HEK293T (cell line): ENCODE results near the gene MN1.

Source experiments
- CTCF ChIA-PET: fragments of 350-600 bp; formaldehyde crosslinking; extraction: SDS; loops from one replicate; lab custom pipeline; 2021; ENCODE audit warnings: antibody characterized with exemption, inconsistent platforms; lab: Yijun Ruan, JAX
- POLR2A ChIA-PET: fragments of 350-600 bp; formaldehyde crosslinking; extraction: SDS; loops from one replicate; lab custom pipeline; 2020; ENCODE audit warnings: antibody characterized with exemption, inconsistent platforms; lab: Yijun Ruan, JAX
- DNase-seq: peaks from one replicate; pipeline ENCODE4 v3.0.0; 2012; ENCODE audit warnings: mixed read lengths; ENCODE audit errors: extremely low spot score
- ARNT ChIP-seq: fragments of 450-650 bp; IDR thresholded peaks from 2 replicates; pipeline ENCODE4 v1.6.1; 2017; ENCODE audit warnings: mild to moderate bottlenecking
- BHLHE40 ChIP-seq: fragments of 450-650 bp; IDR thresholded peaks from 2 replicates; pipeline ENCODE4 v1.6.1; 2016; ENCODE audit warnings: mild to moderate bottlenecking, moderate library complexity, borderline replicate concordance
- CTBP1 ChIP-seq: fragments of 450-650 bp; IDR thresholded peaks from 2 replicates; pipeline ENCODE4 v1.6.1; 2016; ENCODE audit warnings: borderline replicate concordance
- ELF4 ChIP-seq: fragments of 450-650 bp; IDR thresholded peaks from 2 replicates; pipeline ENCODE4 v1.6.1; 2017; ENCODE audit warnings: antibody characterized with exemption
- FOXA1 ChIP-seq: fragments of 450-650 bp; IDR thresholded peaks from 2 replicates; pipeline ENCODE4 v1.6.1; 2016; ENCODE audit warnings: mild to moderate bottlenecking
- FOXK2 ChIP-seq: fragments of 450-650 bp; IDR thresholded peaks from 2 replicates; pipeline ENCODE4 v1.6.1; 2016; ENCODE audit warnings: mild to moderate bottlenecking
- FOXM1 ChIP-seq: fragments of 450-650 bp; IDR thresholded peaks from 2 replicates; pipeline ENCODE4 v1.6.1; 2017; ENCODE audit warnings: mild to moderate bottlenecking, borderline replicate concordance
- HDGF ChIP-seq: fragments of 450-650 bp; IDR thresholded peaks from 2 replicates; pipeline ENCODE4 v1.6.1; 2017; ENCODE audit warnings: antibody characterized with exemption, borderline replicate concordance
- L3MBTL2 ChIP-seq: fragments of 450-650 bp; conservative IDR thresholded peaks from 2 replicates; pipeline ENCODE4 v1.6.1; 2016; ENCODE audit warnings: mild to moderate bottlenecking
- LEF1 ChIP-seq: fragments of 450-650 bp; IDR thresholded peaks from 2 replicates; pipeline ENCODE4 v1.6.1; 2017; ENCODE audit warnings: mild to moderate bottlenecking, borderline replicate concordance
- NFRKB ChIP-seq: fragments of 450-650 bp; IDR thresholded peaks from 2 replicates; pipeline ENCODE4 v1.6.1; 2016; ENCODE audit warnings: mild to moderate bottlenecking, moderate library complexity
- SP1 ChIP-seq: fragments of 450-650 bp; IDR thresholded peaks from 2 replicates; pipeline ENCODE4 v1.6.1; 2017
- SUZ12 ChIP-seq: fragments of 450-650 bp; IDR thresholded peaks from 2 replicates; pipeline ENCODE4 v1.6.1; 2016; ENCODE audit warnings: mild to moderate bottlenecking
- TARDBP ChIP-seq: fragments of 450-650 bp; IDR thresholded peaks from 2 replicates; pipeline ENCODE4 v1.6.1; 2016
- ZNF384 ChIP-seq: fragments of 450-650 bp; IDR thresholded peaks from 2 replicates; pipeline ENCODE4 v1.6.1; 2016
- TF ChIP-seq, protein P1 (sequence below): fragments of 450-650 bp; IDR thresholded peaks from 2 replicates; pipeline ENCODE4 v1.6.1; 2016

Gene MN1

DNA sequence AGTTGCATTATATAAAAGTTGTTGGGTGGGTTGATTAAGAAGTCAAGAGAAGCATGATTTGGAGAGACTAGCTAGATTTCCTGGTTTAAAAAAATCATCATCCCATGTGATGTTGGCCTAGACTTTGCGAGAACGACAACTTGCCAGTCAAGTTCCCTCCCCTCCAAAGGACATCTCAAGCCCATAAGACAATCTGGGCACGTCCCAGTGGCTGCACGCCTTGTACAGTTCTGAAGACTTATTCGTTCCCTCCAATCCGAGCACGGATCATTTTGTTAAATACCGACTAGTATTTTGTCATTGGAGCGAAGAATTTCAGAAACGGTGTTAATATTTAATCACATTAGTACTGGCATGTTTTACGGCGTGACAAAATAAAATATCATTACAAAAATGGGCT lies 8.0 kb downstream of the MN1 start:
- ChIA-PET POLR2A (no interaction called here), CTCF (no interaction called here)
- no peak for DNase-seq
- TF ChIP-seq FOXA1, result no peak

DNA sequence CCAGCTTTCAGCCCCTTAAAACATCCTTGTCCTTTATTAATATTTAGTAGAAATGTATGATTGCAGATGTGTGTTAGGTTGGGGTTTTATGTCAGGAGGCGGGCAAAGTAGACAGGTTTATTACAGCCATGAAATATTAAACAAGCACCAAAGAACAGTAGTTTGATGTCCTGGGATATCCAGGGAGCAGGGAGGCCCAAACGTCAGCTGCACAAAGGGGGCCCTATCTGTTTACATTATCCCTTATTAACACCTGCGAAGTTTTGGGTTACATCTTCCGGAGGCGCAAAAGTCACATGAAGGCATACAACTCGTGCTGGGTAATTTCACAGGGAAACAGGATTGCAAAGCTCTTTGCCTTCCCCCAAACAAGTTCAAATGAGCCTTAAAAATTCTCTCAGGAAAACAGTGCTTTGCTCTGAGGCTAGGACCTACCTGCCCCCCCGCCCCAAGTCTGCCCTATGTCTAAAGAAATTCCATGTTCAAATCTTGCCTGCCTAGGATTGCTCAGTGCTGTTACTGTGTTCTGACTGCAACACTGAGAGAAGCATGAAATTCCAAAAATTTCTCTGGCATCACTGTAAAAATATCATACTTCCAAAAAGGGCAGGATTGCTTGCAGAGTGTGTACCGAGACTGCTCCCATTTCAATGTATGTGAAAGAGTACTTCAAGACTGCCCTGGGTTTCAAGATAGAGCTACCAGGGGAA lies 8.9 kb downstream of the MN1 start:
- POLR2A ChIA-PET, result interaction anchor here (1.1 to 2.0 kb wide), 2 partner anchors 9 to 65 kb away, joined by 3 to 4 read pairs; partner anchors contain the start of gene MN1
- CTCF ChIA-PET, result interaction anchor here (0.7 kb wide), 1 partner anchor 10 kb away, joined by 3 read pairs; no protein-coding TSS in a partner anchor

DNA sequence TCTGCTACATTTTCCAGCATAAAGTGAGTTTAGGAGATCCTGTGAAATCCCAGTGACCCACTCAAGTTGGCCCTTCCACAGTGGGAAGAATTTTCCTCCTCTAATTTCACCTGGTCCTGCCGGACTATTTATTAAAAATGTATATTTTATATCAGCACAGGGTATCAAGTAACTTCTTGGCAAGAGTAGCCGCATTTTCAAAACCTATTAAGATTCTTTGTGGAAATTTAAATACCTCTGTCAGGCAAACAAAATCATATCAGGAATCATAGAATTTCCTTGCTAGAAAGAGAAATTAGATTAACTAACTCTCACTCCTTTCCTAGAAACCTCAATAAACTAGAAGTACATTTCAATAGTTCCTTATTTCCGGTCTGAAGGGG lies 9.7 kb downstream of the MN1 start:
- CTCF ChIA-PET, result interaction anchor here (0.7 kb wide), 1 partner anchor 9 kb away, joined by 3 read pairs; no protein-coding TSS in a partner anchor
- DNase-seq, result no peak
- TF ChIP-seq ARNT (no peak), ZNF384 (no peak), CTBP1 (no peak), ELF4 (no peak)
- TF ChIP-seq, protein P1, sequence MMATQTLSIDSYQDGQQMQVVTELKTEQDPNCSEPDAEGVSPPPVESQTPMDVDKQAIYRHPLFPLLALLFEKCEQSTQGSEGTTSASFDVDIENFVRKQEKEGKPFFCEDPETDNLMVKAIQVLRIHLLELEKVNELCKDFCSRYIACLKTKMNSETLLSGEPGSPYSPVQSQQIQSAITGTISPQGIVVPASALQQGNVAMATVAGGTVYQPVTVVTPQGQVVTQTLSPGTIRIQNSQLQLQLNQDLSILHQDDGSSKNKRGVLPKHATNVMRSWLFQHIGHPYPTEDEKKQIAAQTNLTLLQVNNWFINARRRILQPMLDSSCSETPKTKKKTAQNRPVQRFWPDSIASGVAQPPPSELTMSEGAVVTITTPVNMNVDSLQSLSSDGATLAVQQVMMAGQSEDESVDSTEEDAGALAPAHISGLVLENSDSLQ, result no peak
- POLR2A ChIA-PET, result interaction anchor here (1.1 to 2.0 kb wide), 2 partner anchors 10 to 64 kb away, joined by 3 to 4 read pairs; partner anchors contain the start of gene MN1

More for the DNA sequence above, 8.9 kb downstream of the MN1 start:
- no peak for DNase-seq
- no peak for TF ChIP-seq ZNF384
- TF ChIP-seq, protein P1, result peak; percentile 62

- CTCF ChIA-PET, result interaction anchor here (0.9 kb wide), 1 partner anchor 43 kb away, joined by 3 read pairs; no protein-coding TSS in a partner anchor
- DNase-seq, result no peak
- TF ChIP-seq FOXA1 (no peak), TARDBP (no peak), SP1 (no peak), ZNF384 (no peak), CTBP1 (no peak), SUZ12 (no peak), BHLHE40 (no peak), ARNT (no peak), HDGF (no peak), ELF4 (no peak), LEF1 (no peak), FOXK2 (no peak), FOXM1 (no peak), NFRKB (no peak), L3MBTL2 (no peak)
- TF ChIP-seq, protein P1, result no peak
- POLR2A ChIA-PET, result interaction anchor here (1.1 to 2.0 kb wide), 2 partner anchors 10 to 64 kb away, joined by 3 to 4 read pairs; partner anchors contain the start of gene MN1
These were observed 10.2 kb downstream of the MN1 start for GRCh38 chr22:27791159-27791858.

DNA sequence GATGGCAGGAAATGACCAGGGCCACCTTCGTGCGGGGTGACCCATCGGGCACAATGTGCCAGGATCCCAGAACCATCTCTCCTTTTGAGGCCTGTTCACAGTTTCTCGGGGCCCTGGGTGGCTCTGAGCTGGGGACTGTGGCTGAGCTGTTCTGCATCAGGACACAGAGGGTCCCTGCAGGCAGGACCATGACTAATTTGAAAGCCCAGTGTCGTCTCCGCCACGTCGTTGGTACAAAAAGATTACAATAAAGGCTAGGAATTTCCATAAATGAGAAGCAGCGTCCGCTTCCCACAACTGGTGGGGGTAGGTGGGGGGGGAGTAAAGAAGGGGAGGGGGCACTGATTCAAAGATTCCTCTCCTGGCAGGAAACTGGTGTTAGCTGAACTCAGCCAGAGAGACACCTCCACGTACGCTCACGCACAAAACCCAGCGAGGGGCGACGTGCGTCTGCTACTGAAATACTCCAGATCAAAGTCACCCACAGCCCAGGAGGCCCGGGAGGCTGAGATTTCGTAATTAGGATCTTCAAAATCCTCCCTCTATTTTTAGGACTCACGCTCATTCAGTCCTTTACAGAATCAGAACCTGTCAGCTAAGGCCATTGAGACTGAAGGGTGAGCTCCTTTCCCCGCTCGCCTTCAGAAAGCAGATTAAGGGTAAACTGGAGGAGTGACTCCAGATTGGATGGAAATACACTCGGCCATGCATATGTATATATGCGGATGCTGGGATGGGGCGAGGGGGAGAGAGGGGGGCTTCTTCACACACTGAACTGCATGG lies 11.0 kb downstream of the MN1 start:
- CTCF ChIA-PET, result interaction anchor here (0.6 to 0.9 kb wide), 2 partner anchors 42 to 241 kb away, joined by 3 read pairs; no protein-coding TSS in a partner anchor
- POLR2A ChIA-PET, result interaction anchor here (0.5 to 2.0 kb wide), 2 partner anchors 63 to 584 kb away, joined by 3 to 4 read pairs; no protein-coding TSS in a partner anchor
- DNase-seq, result no peak
- TF ChIP-seq, protein P1, result no peak
- TF ChIP-seq FOXK2 (no peak), SUZ12 (no peak), HDGF (no peak), FOXA1 (no peak), BHLHE40 (no peak), NFRKB (no peak), ARNT (no peak), FOXM1 (no peak), CTBP1 (no peak), SP1 (no peak), TARDBP (no peak), ELF4 (no peak), ZNF384 (no peak), L3MBTL2 (no peak), LEF1 (no peak)
